Muscle of arm (tissue), 12 donors: Measurements from ENCODE around the gene DPP6. TPM values are rescaled to one million over a fixed set of nuclear protein-coding genes. Genes with fewer than 3 reads are reported as not detected.
A peak's percentile ranks its signal among the peaks of the same experiment; 100 is the strongest.
"Not testable (repeated sequence)": the region's sequence is repeated elsewhere in the genome, so short reads cannot be mapped to it uniquely, and the experiment has no call there.

Source experiments
- DNase-seq: peaks from one replicate; pipeline ENCODE4 v3.0.0-alpha.2; 2013
- polyA plus RNA-seq, 12 donors: library from polyadenylated mRNA; unstranded; fragments of 120-200 nt; gene quantifications; one replicate each; pipeline ENCODE4 v1.2.1, GENCODE V29; 2013; ENCODE audit not compliant: insufficient read length in 12 of 12

The DPP6 gene
- polyA plus RNA-seq, 12 donors: 3.1 to 7.7 (median 5.7) TPM; not detected in 1

DNA sequence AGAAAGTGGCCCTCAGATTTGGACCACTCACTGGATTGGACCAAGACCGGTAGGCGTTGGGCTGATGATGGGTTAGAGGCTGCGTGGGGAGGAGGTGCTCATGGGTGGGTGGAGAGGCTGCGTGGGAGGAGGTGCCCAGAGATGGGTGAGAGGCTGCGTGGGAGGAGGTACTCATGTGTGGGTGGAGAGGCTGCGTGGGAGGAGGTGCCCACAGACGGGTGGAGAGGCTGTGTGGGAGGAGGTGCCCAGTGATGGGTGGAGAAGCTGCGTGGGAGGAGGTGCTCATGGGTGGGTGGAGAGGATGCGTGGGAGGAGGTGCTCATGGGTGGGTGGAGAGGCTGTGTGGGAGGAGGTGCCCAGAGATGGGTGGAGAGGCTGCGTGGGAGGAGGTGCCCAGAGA lies 604.4 kb downstream of the DPP6 start:
- DNase-seq: no peak

- DNase-seq: no peak
These were observed 614.6 kb downstream of the DPP6 start for GRCh38 chr7:154666768-154667167.

- no peak for DNase-seq
These were observed 620.6 kb downstream of the DPP6 start for GRCh38 chr7:154672659-154673415.

GRCh38 chr7:154674191-154674590 lies 622.0 kb downstream of the DPP6 start:
- no peak for DNase-seq

GRCh38 chr7:154675560-154675959 lies 623.4 kb downstream of the DPP6 start:
- no peak for DNase-seq

- DNase-seq: not testable (repeated sequence)
These were observed 623.8 kb downstream of the DPP6 start for GRCh38 chr7:154676033-154676421.

GRCh38 chr7:154676422-154677073 lies 624.4 kb downstream of the DPP6 start:
- no peak for DNase-seq

- DNase-seq: no peak
These were observed 625.3 kb downstream of the DPP6 start for GRCh38 chr7:154677454-154677853.

DNA sequence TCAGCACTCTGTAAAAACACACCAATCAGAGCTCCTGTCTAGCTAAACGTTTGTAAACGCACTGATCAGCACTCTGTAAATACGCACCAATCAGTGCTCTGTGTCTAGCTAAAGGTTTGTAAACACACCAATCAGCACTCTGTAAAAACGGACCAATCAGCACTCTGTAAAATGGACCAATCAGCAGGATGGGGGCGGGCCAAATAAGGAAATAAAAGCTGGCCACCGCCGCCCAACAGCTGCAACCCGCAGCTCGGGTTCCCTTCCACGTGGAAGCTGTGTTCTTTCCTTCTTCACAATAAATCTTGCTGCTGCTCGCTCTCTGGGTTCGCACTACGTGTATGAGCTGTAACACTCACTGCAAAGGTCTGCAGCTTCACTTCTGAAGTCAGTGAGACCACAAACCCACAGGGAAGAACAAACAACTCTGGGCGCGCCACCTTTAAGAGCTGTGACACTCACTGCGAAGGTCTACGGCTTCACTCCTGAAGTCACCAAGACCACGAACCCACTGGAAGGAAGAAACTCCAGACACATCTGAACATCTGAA lies 625.9 kb downstream of the DPP6 start:
- not testable (repeated sequence) for DNase-seq

GRCh38 chr7:154679379-154680053 lies 627.3 kb downstream of the DPP6 start:
- no peak for DNase-seq

DNA sequence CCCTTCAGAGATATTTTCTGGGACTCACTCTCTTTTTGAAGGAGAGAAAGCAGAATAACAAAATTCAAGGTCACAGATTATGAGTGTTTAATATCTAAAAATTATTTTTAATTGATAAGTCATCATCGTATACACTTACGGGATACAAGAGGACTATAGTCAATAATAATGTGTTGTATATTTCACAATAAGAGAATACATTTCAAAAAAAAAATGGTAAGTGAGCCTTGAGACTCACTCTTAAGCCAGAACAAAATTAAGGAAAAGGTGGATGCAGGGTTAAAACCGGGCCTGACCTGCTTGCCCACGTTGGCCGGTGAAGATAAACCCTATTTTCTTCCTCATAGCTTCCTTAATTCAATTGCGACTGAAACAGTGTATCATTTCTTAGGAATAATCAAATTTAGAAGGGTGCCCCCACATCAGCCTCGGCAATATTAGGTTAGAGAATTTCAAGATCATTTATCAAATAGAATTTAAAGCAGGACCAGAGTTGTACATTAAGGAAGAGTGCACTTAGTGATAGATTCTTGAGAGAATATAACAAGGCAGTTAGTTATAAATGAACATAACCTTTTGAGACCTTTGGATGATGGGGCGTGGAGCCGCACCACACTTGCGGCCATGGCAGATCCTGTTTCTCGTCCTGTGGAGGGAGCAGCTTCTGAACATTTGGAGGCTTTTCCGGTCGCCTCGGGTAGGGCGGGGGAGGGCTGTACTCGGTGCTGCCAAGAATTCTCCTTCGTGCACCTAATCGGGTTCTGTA lies 628.9 kb downstream of the DPP6 start:
- no peak for DNase-seq

DNA sequence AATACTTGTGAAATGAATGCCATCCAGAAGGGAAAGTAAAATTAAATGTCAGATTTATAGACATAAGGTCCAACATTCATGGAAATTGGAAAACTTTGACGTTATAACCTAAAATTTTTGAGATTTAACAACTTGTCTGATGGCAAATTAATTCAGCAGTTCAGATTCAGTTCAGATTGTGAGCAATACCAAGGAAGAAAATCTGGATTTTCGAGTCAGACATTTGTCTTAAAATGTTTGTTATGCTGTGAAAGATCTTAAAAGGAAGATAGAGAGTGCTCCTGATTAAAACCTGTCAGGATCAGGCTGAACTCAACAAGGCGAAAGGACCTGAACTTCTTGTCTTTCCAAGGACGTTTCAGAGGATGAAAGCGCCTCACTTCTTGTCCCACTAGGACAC lies 629.8 kb downstream of the DPP6 start:
- no peak for DNase-seq

GRCh38 chr7:154684666-154685563 lies 632.7 kb downstream of the DPP6 start:
- peak; percentile 12 for DNase-seq

GRCh38 chr7:154685564-154685901 lies 633.3 kb downstream of the DPP6 start:
- DNase-seq: no peak

- no peak for DNase-seq
These were observed 634.1 kb downstream of the DPP6 start for GRCh38 chr7:154686305-154686704.

DNA sequence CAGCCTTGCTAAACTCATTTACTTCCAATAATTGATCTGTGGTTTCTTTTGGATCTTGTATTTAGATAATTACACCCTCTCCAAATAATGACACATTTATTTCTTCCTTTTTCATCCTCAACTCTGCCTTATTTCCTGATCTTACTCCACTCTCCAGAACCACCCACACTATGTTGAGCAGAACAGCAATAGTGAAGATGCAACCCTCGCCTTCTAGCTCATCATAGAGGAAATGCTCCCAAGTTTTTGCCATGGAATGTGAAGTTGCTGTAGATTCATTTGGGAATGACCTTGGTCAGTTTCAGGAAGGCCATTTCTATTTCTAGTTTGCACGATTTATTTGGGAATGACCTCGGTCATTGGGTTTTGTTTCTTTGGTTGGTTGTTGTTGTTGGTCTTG lies 636.8 kb downstream of the DPP6 start:
- no peak for DNase-seq

DNA sequence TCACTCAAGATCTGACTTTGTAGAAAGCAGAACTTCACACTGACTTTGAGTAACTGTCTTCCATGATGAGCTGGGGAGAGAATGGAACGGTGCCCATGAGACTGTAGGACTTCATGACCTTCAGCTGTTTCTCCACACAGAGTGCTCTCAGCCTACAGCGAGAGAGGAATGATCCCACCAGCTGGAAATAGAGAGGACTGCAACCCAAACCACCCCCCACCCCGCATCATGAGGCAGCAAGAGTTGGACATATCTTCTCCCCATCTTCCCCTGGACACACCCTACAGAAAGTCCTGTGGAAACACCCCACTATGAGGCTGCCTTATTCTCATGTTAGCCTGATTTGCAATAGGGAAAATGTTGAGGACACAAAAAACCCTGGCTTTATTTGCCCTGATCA lies 638.2 kb downstream of the DPP6 start:
- DNase-seq: no peak

DNA sequence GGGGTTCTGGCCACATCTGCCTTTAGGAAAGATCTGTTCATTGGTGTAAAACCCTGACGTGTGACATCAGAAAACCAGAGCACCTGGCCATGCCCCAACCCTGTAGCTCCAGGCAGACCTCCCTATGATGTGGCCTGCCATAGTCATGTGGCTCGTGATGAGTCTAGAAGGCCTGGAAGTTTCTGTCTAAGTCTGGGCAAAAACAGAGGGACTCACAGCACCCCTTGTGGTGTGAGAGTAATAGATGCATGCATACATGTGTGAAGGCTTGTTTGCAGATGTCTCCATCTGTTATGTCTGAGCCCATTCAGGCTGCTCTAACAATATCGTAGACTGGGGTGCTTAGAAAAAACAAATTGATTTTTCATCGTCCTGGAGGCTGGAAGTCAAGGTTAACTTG lies 641.5 kb downstream of the DPP6 start:
- no peak for DNase-seq

DNA sequence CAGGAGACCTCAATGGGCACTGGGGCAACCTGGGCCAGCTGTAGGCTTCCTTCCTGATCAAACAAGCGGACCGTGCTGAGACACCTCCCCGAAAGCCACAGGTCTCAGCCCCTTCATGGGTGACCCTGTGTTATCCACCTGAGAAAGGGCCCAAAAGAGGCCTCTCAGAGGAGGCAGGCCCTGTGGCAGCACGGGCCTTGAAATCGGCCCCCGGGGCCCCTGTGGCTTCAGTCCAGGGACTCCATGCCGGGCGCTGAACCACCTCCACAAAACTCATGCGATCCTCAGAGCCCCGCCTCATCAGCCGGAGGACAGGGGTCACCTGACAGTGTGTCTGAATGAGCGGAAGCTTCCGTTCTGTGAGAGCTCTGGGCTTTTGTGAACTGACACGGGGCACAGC lies 643.6 kb downstream of the DPP6 start:
- DNase-seq: no peak

GRCh38 chr7:154696556-154696955 lies 644.4 kb downstream of the DPP6 start:
- DNase-seq: no peak

- DNase-seq: no peak
These were observed 646.6 kb downstream of the DPP6 start for GRCh38 chr7:154698726-154699291.
